Measurements from ENCODE around the gene TKTL2.
"Not testable (repeated sequence)": the region's sequence is repeated elsewhere in the genome, so short reads cannot be mapped to it uniquely, and the experiment has no call there.

Gene TKTL2

GRCh38 chr4:163447023-163447422 lies 26.5 kb downstream of the TKTL2 start:
- H3K27me3 ChIP-seq (ENCODE audit: control insufficient read depth, insufficient read depth, low read length); H3K4me1 ChIP-seq (ENCODE audit: control insufficient read depth, insufficient read depth, low read length); H3K4me3 ChIP-seq (ENCODE audit: low read depth, low read length); H3K27ac ChIP-seq (ENCODE audit: low read depth, low read length); H3K9me3 ChIP-seq (ENCODE audit: control insufficient read depth, insufficient read depth, low read depth, low read length); H3K9ac ChIP-seq (ENCODE audit: low read length); H3K36me3 ChIP-seq (ENCODE audit: control insufficient read depth, insufficient read depth, low read length): not testable (repeated sequence)

GRCh38 chr4:163440040-163440439 lies 33.5 kb downstream of the TKTL2 start:
- H3K36me3 ChIP-seq (ENCODE audit: control insufficient read depth, insufficient read depth, low read length): no peaks in the 10 kb centered on the region
- no peaks in the 10 kb centered on the region for H3K27me3 ChIP-seq (ENCODE audit: control insufficient read depth, insufficient read depth, low read length)
- no peak overlapping the region for H3K4me3 ChIP-seq (ENCODE audit: low read depth, low read length)
- no peak overlapping the region for H3K9ac ChIP-seq (ENCODE audit: low read length)
- no peak overlapping the region for H3K27ac ChIP-seq (ENCODE audit: low read depth, low read length)
- H3K9me3 ChIP-seq (ENCODE audit: control insufficient read depth, insufficient read depth, low read depth, low read length): no peaks in the 10 kb centered on the region
- H3K4me1 ChIP-seq (ENCODE audit: control insufficient read depth, insufficient read depth, low read length): 0 out of 2 replicates have a peak, but pooled peaks cover 4% of the 10 kb centered on the region

Measured in HUES6 (cell line).